Mammary epithelial cell (primary cell): Measurements from ENCODE around the gene NAIF1.

Experiments used
- CTCF ChIP-seq, 2 donors: IDR thresholded peaks in 1 of 2; conservative IDR thresholded peaks in 1 of 2; 2 replicates each; pipeline ENCODE4 v1.5.1; 2011 to 2012; ENCODE audit warnings: inconsistent platforms in 2 of 2, low read length in 2 of 2, mild to moderate bottlenecking in 2 of 2, control low read depth in 1 of 2, low read depth in 1 of 2; ENCODE audit not compliant: insufficient read depth in 1 of 2; ENCODE audit errors: extremely low read depth in 1 of 2
- EZH2 ChIP-seq: IDR thresholded peaks from 2 replicates; pipeline ENCODE4 v1.6.1; 2012; ENCODE audit warnings: low read length, inconsistent platforms, borderline replicate concordance

- TF ChIP-seq CTCF (conservative IDR thresholded peaks at IDR 0.05 in 1 of 2, IDR thresholded peaks at IDR 0.05 in 1 of 2; ENCODE audit: extremely low read depth in 1 of 2, insufficient read depth in 1 of 2, low read depth in 1 of 2, low read length in 2 of 2) (no peak), EZH2 (no peak)
Measured at GRCh38 chr9:128026255-128026772, 40.8 kb downstream of the NAIF1 start.
